ENCODE results near the gene KRT14.
"Not testable (repeated sequence)": the region's sequence is repeated elsewhere in the genome, so short reads cannot be mapped to it uniquely, and the experiment has no call there.

Gene KRT14

GRCh38 chr17:41586863-41587495, at the start of gene KRT14:
KRT14 (minus strand) TSS chr17:41586895; CDS start chr17:41586834, 61 bp downstream.
- ATAC-seq (no peak), DNase-seq (no peak)

- ATAC-seq, result no peak
- no peak for DNase-seq
Observed at GRCh38 chr17:41635121-41636097, 48.7 kb upstream of the KRT14 start.

DNA sequence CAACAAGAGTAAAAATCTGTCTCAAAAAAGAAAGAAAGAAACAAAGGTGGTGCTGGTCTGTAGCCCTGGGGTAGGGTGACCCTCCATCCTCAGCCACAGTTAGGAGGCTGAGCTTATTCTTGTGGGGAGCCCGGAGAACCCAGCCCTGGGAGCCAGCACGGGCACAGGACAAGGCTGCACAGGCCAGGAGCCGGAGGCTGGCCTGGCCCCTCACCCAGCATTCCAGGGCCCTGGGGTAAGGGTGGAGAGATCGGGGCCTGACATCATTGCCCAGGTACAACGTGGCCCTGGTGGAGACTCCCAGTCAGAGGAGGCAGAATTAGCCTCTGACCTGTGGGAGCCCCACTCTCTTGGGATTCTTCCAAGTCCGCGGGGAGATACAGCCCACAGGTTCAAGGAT, 47.9 kb upstream of the KRT14 start:
- ATAC-seq (no peak), DNase-seq (no peak)

DNA sequence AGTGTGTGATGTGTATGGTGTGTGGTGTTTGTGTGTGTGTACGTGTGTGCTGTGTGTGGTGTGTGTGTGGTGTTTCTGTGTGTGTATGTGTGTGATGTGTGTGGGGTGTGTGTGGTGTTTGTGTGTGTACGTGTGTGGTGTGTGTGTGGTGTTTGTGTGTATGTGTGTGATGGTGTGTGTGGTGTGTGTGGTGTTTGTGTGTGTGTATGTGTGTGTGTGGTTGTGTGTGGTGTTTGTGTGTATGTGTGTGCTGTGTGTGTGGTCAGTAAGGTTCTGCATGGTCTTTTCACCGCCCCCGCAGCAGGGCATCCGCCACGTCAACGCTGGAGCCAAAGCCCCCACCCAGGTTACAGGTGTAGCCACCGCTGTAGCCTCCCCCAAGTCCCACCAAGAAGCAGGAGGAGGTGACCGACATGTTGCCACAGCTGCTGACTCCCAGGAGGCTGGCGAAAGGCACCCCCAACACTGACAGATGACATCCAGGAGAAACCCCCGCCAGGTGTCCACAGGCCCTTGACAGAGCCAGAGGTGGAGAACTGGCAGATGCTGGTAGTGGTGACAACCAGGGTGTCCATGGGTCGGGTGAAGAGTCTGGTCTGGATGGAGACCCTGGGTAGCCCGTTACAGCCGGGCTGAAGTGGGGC, 47.0 kb upstream of the KRT14 start:
- DNase-seq (no peak), ATAC-seq (no peak)

DNA sequence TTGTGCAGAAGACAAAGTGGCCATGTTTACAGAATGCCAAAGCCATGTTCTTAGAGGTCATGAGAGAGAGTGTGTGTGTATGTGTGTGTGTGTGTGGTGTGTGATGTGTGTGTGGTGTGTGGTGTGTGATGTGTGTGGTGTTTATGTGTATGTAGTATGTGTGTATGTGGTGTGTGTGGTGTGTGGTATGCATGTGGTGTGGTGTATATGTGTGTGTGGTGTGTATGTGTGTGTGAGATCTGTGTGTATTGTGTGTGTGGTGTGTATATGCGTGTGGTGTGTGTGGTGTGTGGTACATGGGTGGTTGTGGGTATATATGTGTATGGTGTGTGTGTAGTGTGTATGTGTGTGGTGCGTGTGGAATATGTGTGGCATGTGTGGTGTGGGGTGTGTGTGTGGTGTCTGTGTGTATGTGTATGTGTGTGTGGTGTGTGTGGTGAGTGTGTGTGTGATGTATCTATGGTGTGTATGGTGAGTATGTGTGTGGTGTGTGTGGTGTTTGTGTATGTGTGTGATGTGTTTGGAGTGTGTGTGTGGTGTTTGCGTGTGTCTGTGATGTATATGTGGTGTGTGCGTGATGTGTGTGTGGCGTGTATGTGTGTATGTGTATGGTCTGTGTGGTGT, 45.9 kb upstream of the KRT14 start:
- DNase-seq (no peak), ATAC-seq (no peak)

DNA sequence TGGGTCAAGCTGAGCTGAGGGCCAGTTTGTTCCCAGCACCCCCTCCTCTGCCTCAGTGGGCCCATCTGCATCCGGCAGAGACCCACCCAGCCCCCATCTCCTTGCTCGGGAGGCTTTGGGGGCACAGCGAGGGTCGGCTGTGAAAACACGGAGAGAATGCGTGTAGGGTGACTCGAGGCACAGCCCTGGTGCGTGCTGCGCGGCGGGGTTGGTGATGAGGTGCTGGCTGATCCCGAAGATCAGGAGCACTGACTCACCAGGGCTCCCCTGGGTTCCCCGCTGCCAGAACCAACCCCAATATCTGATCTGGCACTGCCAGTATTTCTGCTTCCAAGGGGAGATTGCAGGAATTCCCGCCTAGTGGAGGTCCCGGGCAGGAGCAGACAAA, 45.2 kb upstream of the KRT14 start:
- no peak for ATAC-seq

GRCh38 chr17:41631025-41631897, 44.6 kb upstream of the KRT14 start:
- ATAC-seq (no peak), DNase-seq (no peak)

More for the DNA sequence above, 45.2 kb upstream of the KRT14 start:
- no peak for DNase-seq

DNA sequence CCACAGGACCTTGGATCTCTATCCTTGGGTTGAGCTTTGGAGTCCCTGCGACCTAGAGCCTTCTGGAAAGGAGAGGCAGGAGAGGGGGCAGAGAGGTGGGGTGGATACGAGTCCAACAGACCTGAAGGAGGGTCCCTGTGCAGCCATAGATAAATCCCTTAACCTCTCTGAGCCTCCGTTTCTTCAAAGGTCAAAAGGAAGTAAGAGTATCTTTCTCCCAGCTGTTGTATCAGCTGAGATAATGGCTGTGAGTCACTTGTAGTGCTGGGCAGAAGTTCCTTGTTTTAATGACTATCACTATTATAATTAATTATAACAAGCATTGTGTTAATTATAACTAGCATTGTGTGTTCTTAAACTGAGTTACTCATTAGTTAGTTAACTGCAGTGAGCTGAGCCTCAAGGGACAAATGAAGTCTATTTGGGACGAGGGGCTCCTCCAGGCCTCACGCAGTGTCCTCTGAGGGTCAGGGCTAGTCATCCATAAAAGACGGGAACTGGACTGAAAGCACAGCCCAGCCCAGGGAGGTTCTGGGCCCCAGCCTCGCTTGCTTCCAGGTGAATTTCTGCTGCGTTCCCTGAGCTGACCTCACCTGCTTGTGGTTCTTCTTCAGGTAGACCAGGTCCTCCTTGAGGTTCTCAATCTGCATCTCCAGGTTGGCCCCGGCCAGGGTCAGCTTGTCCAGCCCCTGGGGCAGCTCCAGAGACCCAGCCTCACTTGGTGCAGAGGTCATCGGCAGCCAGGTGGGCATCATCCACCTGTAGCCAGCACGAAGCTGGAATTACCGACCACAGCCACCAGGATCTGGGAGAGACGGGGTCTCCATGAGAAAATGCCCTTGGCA, 43.4 kb upstream of the KRT14 start:
- no peak for DNase-seq
- no peak for ATAC-seq

- DNase-seq, result no peak
- no peak for ATAC-seq
Observed at GRCh38 chr17:41629316-41629715, 42.6 kb upstream of the KRT14 start.

DNA sequence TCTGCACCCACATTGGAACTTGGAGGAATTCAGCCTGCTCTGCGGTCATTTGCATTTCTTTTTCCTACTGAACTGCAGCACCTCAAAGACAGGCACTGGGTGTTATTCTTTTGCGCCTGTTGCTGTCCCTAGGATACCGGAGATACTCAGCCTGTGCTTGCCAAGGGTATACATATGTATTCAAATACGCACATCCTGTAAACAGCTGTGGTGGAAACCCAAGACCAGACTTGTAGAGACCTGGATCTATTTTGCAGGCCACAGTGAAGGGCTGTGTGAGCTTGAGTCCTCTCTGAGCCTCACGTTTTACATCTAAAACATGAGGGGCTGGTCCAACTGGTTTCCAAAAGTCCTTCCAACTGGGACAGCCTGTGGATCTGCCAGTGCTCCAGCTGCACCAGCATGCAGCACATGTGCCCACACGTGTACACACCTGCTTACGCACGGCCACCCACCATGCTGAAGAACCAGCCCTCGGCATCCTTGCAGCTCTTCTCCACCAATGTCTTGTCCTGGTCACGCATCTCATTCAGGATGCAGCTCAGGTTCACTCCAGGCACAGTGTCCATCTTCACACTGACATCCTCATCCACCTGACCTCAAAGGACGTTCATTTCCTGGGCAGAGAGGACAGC, 42.0 kb upstream of the KRT14 start:
- DNase-seq, result not testable (repeated sequence)

DNA sequence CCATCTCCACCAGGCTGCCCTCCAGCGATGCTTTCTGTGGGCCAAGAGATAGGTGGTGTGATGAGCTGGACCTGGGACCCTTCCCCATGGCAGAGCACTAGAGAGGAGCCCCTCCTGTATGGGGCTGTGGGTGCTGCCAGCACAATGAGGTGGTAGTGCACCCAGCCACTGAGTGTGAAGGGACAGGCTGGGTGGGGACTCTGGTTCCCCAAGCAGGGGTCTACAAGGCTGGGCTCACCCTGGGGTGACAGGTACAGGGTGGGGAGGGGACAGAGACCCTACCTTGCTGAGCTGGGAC, 41.3 kb upstream of the KRT14 start:
- not testable (repeated sequence) for ATAC-seq, DNase-seq

More for the DNA sequence above, 42.0 kb upstream of the KRT14 start:
- not testable (repeated sequence) for ATAC-seq

DNA sequence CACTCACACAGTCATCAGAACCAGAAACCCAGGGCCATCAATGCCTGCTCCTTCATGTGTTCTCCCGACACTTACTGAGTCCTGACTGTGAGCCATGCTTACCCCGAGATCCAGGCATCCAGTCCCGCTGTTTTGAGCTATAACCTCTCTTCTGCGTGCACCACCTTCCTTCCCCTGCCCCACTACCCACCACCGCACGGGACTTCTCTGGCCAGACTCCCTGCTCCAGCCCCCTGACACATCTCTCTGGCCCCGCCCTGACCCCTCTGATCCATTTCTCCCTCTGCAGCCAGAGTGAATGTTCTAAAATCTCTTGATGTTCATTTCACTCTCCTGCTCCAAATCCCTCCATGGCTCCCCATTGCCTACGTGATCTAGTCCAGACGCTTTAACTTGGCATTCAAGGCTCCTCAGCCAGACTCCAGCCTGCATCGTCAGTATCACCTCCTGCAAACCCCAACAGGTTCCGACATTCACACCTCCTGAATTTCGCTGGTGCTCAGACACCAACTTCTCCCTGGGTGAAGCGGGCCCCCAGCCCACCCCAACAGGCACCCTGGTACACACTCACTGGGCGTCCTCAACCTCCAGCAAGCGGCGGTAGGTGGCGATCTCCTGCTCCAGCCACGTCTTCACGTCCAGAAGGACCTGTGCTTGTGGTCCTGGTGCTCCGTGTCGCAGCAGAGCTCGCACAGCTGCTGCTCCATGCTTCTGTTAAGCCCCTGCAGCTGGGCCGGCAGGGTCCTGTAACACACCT, 40.8 kb upstream of the KRT14 start:
- ATAC-seq, result no peak
- no peak for DNase-seq

DNA sequence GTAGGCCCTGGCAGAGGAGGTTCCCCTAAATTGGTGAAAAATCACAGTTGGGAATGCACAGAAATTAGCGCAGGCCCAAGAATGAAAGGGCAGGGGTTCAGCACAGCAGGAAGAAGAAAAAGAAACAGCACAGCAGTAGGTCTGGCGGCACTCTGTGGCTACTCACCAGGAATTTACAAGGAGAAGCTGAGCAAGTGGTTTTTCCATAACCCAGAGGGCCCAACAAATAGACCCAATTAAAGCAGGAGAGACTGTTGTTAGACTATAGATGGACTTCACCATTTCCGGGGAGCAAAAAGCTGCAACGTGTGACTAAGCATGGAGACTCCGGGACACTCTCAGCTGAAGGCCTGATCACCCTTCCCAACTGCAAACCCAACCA, 40.2 kb upstream of the KRT14 start:
- DNase-seq, ATAC-seq: not testable (repeated sequence)

DNA sequence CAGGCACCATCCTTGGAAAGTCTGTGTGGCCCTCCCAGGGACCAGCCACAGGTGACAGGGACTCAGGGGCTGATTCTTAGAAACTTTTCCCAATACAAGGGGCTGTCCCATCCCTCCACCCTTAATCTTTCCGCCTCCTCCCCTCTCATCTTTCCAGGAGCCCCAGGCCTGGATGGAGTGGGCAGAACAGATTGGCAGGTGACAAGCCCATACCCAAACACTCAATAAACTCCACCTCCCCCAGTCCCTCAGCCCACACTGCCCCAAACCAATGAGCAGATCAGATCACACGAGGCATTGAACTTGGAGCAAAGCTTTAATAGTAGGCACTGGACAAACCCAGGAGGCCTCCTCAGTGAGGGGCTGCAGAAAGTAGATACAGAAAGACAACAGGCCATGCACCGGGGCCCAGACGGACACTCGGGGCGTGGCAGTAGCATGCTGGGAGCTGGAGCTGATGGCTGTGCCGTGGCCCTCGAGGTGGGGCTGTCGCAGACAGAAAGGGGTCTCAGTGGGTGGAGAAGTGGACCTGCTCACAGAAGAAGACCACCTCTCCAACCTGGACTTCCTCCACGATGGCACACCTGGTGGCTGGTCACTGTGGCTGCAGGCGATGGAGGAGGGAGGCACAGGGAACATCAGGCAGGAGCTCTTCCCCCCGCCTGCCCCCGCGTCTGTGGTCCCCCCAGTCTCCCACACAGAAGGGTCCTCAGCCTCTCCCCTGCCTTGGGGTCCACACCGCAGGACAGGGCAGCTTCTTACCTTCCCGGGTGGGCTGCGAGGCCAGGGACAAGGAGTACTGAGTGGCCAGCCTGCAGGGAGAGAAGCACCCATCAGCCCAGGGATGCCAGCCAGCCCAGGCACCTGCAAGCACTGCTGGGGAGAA, 39.6 kb upstream of the KRT14 start:
- not testable (repeated sequence) for ATAC-seq, DNase-seq

DNA sequence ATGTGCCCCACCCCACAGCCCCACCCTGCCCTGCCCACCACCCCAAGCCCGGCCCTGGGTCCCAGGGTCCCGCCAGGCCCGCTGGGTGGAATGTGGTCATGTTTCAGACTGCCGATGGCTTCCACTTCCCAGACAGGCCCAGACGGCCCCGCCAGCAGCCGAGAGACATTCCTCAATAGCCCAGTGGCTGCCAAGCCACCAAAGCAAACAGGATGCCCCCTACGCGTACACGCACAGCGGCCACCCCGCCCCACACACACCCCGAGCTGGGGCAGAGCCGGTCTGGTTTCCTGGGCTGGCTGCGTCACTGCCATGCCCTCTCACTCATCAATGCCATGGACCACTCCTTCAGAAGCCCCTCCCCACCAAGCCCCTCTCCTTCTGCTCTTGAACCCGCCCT, 38.9 kb upstream of the KRT14 start:
- no peak for DNase-seq
- ATAC-seq, result no peak

DNA sequence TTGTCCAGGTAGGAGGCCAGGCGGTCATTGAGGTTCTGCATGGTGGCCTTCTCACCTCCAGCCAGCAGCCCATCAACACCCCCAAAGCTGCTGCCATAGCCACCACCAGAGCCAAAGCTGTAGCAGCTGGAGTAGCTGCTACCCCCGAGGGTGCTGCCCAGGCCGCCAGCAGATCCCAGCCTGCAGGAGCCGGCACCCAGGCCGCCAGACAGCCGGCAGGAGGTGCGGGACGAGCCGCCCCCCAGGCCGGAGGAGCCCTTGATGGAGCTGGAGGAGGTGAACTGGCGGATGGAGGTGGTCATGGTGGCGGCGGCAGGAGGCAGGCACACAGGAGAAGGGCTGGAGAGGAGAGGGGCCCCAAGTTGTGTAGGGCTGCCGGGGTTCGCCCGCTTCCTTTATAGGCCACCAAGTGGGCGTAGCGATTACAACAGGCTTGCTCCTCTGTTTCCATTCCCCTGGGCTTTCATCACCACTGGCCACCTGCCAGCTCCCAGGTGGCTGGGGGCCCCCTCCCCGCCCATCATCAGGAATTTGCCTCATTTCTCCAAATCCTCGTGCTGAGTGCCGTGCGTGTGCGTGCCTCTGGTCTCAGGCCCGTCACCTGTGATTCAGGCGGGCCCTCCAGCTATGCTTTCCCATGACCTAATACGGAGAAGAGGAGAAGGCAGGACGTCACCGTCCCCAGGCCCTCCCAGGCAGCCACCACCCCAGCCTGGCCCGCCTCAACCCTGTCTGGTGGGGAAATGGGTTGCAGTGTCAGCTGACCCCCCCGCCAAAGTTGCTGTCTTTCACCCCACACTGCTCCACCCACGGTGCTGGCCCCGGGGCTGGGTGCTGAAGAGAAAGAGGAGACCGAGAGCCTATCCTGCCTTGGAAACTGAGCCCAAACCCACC, 37.8 kb upstream of the KRT14 start, which contains the start of gene KRT17:
KRT17 (minus strand) TSS at position 368 of the 894 bp plus-strand sequence; CDS start at position 302, 66 bp downstream.
- no peak for DNase-seq
- no peak for ATAC-seq

Data from stimulated activated naive CD8-positive, alpha-beta T cell treated with anti-CD3 and anti-CD28 coated beads, Interleukin-15, Interleukin-2, amounts not matched to agents 100 U/mL and 50 U/mL, for 24 hours (primary cell).